Transverse colon (tissue), 4 donors: ENCODE data around the gene KCNK18.

ENCODE experiments used
- EP300 ChIP-seq: sonication (generic); formaldehyde crosslinking; IDR thresholded peaks from one replicate; pipeline ENCODE4 v1.6.1; 2017; ENCODE audit warnings: antibody characterized with exemption, low read depth
- POLR2A ChIP-seq: fragments of 450-650 bp; IDR thresholded peaks from one replicate; pipeline ENCODE4 v1.6.1; 2016; ENCODE audit warnings: antibody characterized with exemption, mild to moderate bottlenecking, moderate library complexity
- POLR2AphosphoS5 ChIP-seq, 3 donors: sonication (generic); formaldehyde crosslinking; IDR thresholded peaks; one replicate each; pipeline ENCODE4 v1.6.1; 2016; ENCODE audit warnings: antibody characterized with exemption in 3 of 3
- TF ChIP-seq, protein P1 (sequence below), 5 experiments: fragments of 200-600 bp in 3 of 5; fragments of 450-650 bp in 2 of 5; sonication (generic) in 3 of 5; IDR thresholded peaks; 1 replicate in 2 of 5; 2 replicates in 3 of 5; pipeline ENCODE4 v1.5.1; 2016 to 2017; ENCODE audit warnings: antibody characterized with exemption in 5 of 5, inconsistent platforms in 3 of 5, mild to moderate bottlenecking in 2 of 5, moderate library complexity in 1 of 5

DNA sequence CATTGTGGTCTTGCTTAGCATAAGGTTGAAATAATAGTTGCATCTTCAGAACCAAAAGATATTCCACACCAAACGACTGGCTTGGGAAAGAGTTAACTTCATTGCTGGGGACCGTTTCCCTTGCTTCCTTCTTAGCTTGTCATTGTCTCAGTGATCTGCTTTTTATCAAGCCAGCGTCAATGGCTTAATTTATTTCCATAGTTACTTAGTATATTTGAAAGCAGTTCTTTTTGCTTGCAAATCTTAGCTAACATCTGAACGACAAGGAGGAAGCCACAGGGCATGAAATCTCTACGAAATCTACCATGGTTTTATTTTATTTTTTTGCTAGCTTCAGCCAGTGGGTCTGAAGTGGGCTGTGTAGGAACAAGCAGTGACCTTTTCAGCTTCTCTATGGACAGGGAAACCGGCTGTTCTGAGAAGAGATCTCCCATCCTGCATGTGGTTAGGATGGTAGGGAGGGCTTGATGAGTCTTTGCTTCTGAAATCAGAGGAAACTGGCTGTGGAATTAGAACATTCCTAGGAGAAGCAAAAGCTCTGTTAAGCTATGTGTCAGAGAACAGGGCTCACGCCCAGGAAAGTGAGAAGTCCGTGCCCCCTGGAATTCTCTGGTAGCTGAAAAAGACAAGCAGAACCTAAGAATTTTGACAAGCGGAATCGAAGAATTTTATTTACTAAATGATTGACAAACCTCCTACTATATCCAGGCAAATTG, 51.6 kb downstream of the KCNK18 start:
- TF ChIP-seq, protein P1, sequence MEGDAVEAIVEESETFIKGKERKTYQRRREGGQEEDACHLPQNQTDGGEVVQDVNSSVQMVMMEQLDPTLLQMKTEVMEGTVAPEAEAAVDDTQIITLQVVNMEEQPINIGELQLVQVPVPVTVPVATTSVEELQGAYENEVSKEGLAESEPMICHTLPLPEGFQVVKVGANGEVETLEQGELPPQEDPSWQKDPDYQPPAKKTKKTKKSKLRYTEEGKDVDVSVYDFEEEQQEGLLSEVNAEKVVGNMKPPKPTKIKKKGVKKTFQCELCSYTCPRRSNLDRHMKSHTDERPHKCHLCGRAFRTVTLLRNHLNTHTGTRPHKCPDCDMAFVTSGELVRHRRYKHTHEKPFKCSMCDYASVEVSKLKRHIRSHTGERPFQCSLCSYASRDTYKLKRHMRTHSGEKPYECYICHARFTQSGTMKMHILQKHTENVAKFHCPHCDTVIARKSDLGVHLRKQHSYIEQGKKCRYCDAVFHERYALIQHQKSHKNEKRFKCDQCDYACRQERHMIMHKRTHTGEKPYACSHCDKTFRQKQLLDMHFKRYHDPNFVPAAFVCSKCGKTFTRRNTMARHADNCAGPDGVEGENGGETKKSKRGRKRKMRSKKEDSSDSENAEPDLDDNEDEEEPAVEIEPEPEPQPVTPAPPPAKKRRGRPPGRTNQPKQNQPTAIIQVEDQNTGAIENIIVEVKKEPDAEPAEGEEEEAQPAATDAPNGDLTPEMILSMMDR (IDR thresholded peaks at IDR 0.05), result no peak
- TF ChIP-seq POLR2AphosphoS5 (IDR thresholded peaks at IDR 0.05) (no peak), POLR2A (no peak), EP300 (no peak)
